Activated CD4-positive, alpha-beta T cell treated with anti-CD3 and anti-CD28 coated beads for 24 hours (primary cell): Measurements from ENCODE around the gene SOWAHA.
"Not testable (repeated sequence)": the region's sequence is repeated elsewhere in the genome, so short reads cannot be mapped to it uniquely, and the experiment has no call there.

Source experiments
- DNase-seq, 2 donors: peaks; one replicate each; pipeline ENCODE4 v3.0.0-alpha.2; 2020; ENCODE audit warnings: low read depth in 2 of 2

SOWAHA gene

GRCh38 chr5:132777209-132778069, 35.7 kb upstream of the SOWAHA start, which contains the start of gene SEPTIN8:
Gene SEPTIN8, minus strand, starts transcription at chr5:132777239. Its CDS starts 102 bp downstream, at chr5:132777137.
- peak; percentile 3 to 27 for DNase-seq

GRCh38 chr5:132778129-132778528, 35.0 kb upstream of the SOWAHA start:
- no peak for DNase-seq

GRCh38 chr5:132778856-132779255, 34.2 kb upstream of the SOWAHA start:
- DNase-seq = no peak

- no peak for DNase-seq
These were observed 33.1 kb upstream of the SOWAHA start for GRCh38 chr5:132779961-132780360.

GRCh38 chr5:132780577-132780976, 32.5 kb upstream of the SOWAHA start:
- DNase-seq = no peak

- no peak for DNase-seq
These were observed 32.1 kb upstream of the SOWAHA start for GRCh38 chr5:132781029-132781428.

- no peak for DNase-seq
These were observed 31.0 kb upstream of the SOWAHA start for GRCh38 chr5:132782101-132782500.

GRCh38 chr5:132785365-132785764, 27.7 kb upstream of the SOWAHA start:
- no peak for DNase-seq

GRCh38 chr5:132785864-132786263, 27.2 kb upstream of the SOWAHA start:
- DNase-seq = no peak

- DNase-seq = no peak
These were observed 26.0 kb upstream of the SOWAHA start for GRCh38 chr5:132787076-132787475.

- no peak for DNase-seq
These were observed 24.6 kb upstream of the SOWAHA start for GRCh38 chr5:132788508-132788907.

- DNase-seq = no peak
These were observed 23.9 kb upstream of the SOWAHA start for GRCh38 chr5:132788990-132789886.

GRCh38 chr5:132790201-132790865, 22.8 kb upstream of the SOWAHA start:
- DNase-seq = no peak

- DNase-seq = no peak
These were observed 22.1 kb upstream of the SOWAHA start for GRCh38 chr5:132791026-132791425.

GRCh38 chr5:132797651-132798050, 15.5 kb upstream of the SOWAHA start:
- no peak for DNase-seq

GRCh38 chr5:132799392-132799791, 13.7 kb upstream of the SOWAHA start:
- DNase-seq = no peak

- no peak for DNase-seq
These were observed 12.6 kb upstream of the SOWAHA start for GRCh38 chr5:132800545-132800944.

GRCh38 chr5:132802044-132802684, 10.9 kb upstream of the SOWAHA start:
- DNase-seq = no peak

- DNase-seq = not testable (repeated sequence)
These were observed 10.4 kb upstream of the SOWAHA start for GRCh38 chr5:132802685-132803066.

- DNase-seq = not testable (repeated sequence)
These were observed 8.9 kb upstream of the SOWAHA start for GRCh38 chr5:132804219-132804618.

- not testable (repeated sequence) for DNase-seq
These were observed 7.2 kb upstream of the SOWAHA start for GRCh38 chr5:132805872-132806271.

GRCh38 chr5:132806804-132807162, 6.3 kb upstream of the SOWAHA start:
- DNase-seq = not testable (repeated sequence)
